AG09319 (cell line): ENCODE data around the gene LIN54.
"Not testable (repeated sequence)": the region's sequence is repeated elsewhere in the genome, so short reads cannot be mapped to it uniquely, and the experiment has no call there.

Experiments used
- DNase-seq: peaks from one replicate; pipeline ENCODE4 v3.0.0-alpha.2; 2010; ENCODE audit warnings: low read depth; ENCODE audit errors: extremely low read depth
- CTCF ChIP-seq: IDR thresholded peaks from 2 replicates; pipeline ENCODE4 v1.5.1; 2011; ENCODE audit warnings: low read depth, mild to moderate bottlenecking, inconsistent platforms, low read length, moderate library complexity

LIN54 gene

GRCh38 chr4:83034630-83035494, 24.2 kb upstream of the LIN54 start, which contains the start of gene COPS4:
Gene COPS4, plus strand, starts transcription at chr4:83035183. Its CDS starts 42 bp downstream, at chr4:83035225.
- peak; percentile 99 for DNase-seq
- peak; percentile 44 for TF ChIP-seq CTCF

- TF ChIP-seq CTCF, result no peak
- DNase-seq, result no peak
Measured at GRCh38 chr4:83029688-83030087, 19.1 kb upstream of the LIN54 start.

GRCh38 chr4:83028976-83029375, 18.4 kb upstream of the LIN54 start:
- DNase-seq, result no peak
- no peak for TF ChIP-seq CTCF

DNA sequence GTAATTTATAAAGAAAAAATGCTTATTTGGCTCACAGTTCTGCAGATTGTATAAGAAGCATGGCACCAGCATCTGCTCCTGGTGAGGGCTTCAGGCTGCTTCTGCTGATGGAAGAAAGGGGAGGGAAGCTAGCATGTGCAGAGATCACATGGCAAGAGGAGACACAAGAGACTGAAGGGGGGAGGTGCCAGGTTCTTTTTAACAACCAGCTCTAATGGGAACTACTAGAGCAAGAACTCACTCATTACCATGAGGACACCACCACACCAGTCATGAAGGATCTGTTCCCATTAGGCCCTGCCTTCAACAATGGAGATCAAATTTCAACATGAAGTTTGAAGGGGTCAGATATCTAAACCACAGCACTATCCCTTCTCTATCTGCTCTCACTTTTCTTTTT, 14.9 kb upstream of the LIN54 start:
- DNase-seq, result no peak
- TF ChIP-seq CTCF, result no peak

GRCh38 chr4:83024233-83024632, 13.6 kb upstream of the LIN54 start:
- no peak for TF ChIP-seq CTCF
- no peak for DNase-seq

- not testable (repeated sequence) for DNase-seq
Measured at GRCh38 chr4:83023599-83023998, 13.0 kb upstream of the LIN54 start.

- no peak for DNase-seq
- TF ChIP-seq CTCF, result no peak
Measured at GRCh38 chr4:83022724-83023450, 12.3 kb upstream of the LIN54 start.
